H1 (cell line): ENCODE results near the gene ZBTB22. TPM values are rescaled to one million over a fixed set of nuclear protein-coding genes. Genes with fewer than 3 reads are reported as not detected.

Experiments
- CTBP2 ChIP-seq: IDR thresholded peaks from 2 replicates; pipeline ENCODE4 v1.7.0; 2011; ENCODE audit warnings: borderline replicate concordance, mild to moderate bottlenecking, moderate library complexity, mixed read lengths, low read length; ENCODE audit not compliant: insufficient read depth, insufficient read length
- EGR1 ChIP-seq: IDR thresholded peaks from 2 replicates; pipeline ENCODE4 v1.6.1; 2011; ENCODE audit warnings: low read depth, low read length, borderline replicate concordance
- EP300 ChIP-seq, 2 experiments: IDR thresholded peaks; 1 replicate in 1 of 2; 2 replicates in 1 of 2; pipeline ENCODE4 v1.6.1; 2011 to 2012; ENCODE audit warnings: low read depth in 2 of 2, low read length in 2 of 2, mild to moderate bottlenecking in 2 of 2, borderline replicate concordance in 1 of 2, inconsistent platforms in 1 of 2, moderate library complexity in 1 of 2
- GTF2F1 ChIP-seq: IDR thresholded peaks from 2 replicates; pipeline ENCODE4 v1.6.1; 2012; ENCODE audit warnings: low read depth, low read length, improper control_type of control experiment, borderline replicate concordance
- KDM1A ChIP-seq: fragments of 200-600, 300-600 bp; sonication (generic); IDR thresholded peaks from 2 replicates; pipeline ENCODE4 v1.7.1; 2016; ENCODE audit warnings: mild to moderate bottlenecking, low read length, borderline replicate concordance
- KDM4A ChIP-seq: IDR thresholded peaks from one replicate; pipeline ENCODE4 v1.7.1; 2012; ENCODE audit warnings: low read depth, mild to moderate bottlenecking, moderate library complexity, low read length, inconsistent platforms; ENCODE audit not compliant: severe bottlenecking
- POU5F1 ChIP-seq: IDR thresholded peaks from 2 replicates; pipeline ENCODE4 v1.6.1; 2011; ENCODE audit warnings: low read depth, mild to moderate bottlenecking, low read length, moderate library complexity
- RAD21 ChIP-seq, 2 experiments: IDR thresholded peaks in 1 of 2; conservative IDR thresholded peaks in 1 of 2; 2 replicates each; pipeline ENCODE4 v1.6.1; 2011; ENCODE audit warnings: low read depth in 2 of 2, low read length in 2 of 2, improper control_type of control experiment in 1 of 2, inconsistent platforms in 1 of 2, mild to moderate bottlenecking in 1 of 2, moderate library complexity in 1 of 2
- RNF2 ChIP-seq: fragments of 200-900, 300-1000 bp; sonication (generic); IDR thresholded peaks from 2 replicates; pipeline ENCODE4 v1.7.1; 2016; ENCODE audit warnings: borderline replicate concordance, low read depth, mild to moderate bottlenecking, antibody characterized with exemption, low read length; ENCODE audit not compliant: poor library complexity, severe bottlenecking; ENCODE audit errors: missing control alignments
- polyA plus RNA-seq, 7 experiments: library from polyadenylated mRNA; depleted of rRNA in 3 of 7; stranded (reverse) in 5 of 7; unstranded in 2 of 7; fragments of >200 nt in 5 of 7; fragments of 200-250 nt in 2 of 7; gene quantifications; 1 replicate in 5 of 7; 2 replicates in 1 of 7; 4 replicates in 1 of 7; pipeline versions ENCODE4 v1.2.1 to v1.2.3, GENCODE V29; 2011 to 2013; ENCODE audit warnings: missing spikeins in 2 of 7, mixed read lengths in 2 of 7
- total RNA-seq: library from RNA; stranded (reverse); fragmentation: NEBNext Ultra II Directional; extraction: Animal tissue kit (Norgen Biotek cat#: 25700); gene quantifications from 2 replicates; pipeline ENCODE4 v1.2.1, GENCODE V29; 2021
- TF ChIP-seq, protein P1 (sequence below), 3 experiments: IDR thresholded peaks; 1 replicate in 2 of 3; 2 replicates in 1 of 3; pipeline versions ENCODE4 v1.5.1 to v1.6.1; 2011; ENCODE audit warnings: low read length in 3 of 3, mild to moderate bottlenecking in 3 of 3, inconsistent platforms in 2 of 3, low read depth in 1 of 3, moderate library complexity in 1 of 3; ENCODE audit not compliant: insufficient read depth in 1 of 3; ENCODE audit errors: control extremely low read depth in 1 of 3
- TF ChIP-seq, protein P2 (sequence below): IDR thresholded peaks from 2 replicates; pipeline ENCODE4 v1.6.1; 2011; ENCODE audit warnings: low read length, improper control_type of control experiment

The ZBTB22 gene
- total and polyA plus RNA-seq, 2 of the 8 experiments (the other 6 are each of a cell fraction or from before 2014, with no cell fraction given), result 7.4 to 9.9 TPM

DNA sequence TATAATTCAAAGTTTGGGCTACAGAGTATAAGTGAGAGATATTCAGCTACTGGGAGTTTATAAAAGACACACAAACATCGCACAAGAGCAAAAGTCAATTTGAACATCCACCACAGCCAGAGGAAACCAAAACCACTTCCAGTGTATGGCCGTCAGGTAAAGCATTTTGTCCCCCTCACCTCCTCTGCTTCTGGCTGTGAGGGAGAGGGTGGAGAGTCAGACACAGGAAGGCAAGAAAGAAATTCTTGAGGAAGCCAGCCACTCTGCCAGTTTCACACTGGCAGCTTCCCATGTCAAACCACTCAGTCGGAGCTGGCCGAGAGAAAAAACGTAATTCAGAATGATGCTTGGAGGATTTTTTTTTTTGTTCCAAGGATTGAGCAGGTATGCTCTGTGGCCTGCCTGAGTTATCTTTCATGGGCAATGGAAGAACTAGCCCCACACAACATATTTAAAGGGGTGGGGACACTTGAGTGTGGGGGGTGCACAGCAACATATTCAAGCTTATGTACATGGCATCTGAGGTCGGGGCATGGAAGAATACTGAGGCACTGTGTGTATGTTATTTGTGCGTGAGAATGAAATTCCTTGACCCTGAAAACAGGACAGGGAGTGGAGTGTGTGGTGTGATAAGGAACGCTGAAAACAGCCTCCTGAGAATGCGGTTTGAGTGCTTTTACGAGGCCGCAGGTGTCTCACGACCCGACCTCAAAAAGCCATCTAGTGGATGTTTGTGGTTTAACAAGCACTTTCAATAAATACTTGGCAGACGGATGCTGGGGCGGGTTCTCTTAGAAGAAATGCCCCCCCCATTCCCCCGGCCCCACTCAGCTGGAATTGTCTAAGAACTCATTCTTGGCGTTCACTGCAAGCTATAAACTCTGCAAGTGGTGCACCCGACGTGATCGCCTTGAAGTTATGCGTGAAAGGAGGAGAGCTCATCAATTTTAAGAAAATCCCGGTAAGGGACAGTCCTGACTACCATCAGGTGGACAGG lies 27.5 kb upstream of the ZBTB22 start (continued):
- TF ChIP-seq, protein P1, sequence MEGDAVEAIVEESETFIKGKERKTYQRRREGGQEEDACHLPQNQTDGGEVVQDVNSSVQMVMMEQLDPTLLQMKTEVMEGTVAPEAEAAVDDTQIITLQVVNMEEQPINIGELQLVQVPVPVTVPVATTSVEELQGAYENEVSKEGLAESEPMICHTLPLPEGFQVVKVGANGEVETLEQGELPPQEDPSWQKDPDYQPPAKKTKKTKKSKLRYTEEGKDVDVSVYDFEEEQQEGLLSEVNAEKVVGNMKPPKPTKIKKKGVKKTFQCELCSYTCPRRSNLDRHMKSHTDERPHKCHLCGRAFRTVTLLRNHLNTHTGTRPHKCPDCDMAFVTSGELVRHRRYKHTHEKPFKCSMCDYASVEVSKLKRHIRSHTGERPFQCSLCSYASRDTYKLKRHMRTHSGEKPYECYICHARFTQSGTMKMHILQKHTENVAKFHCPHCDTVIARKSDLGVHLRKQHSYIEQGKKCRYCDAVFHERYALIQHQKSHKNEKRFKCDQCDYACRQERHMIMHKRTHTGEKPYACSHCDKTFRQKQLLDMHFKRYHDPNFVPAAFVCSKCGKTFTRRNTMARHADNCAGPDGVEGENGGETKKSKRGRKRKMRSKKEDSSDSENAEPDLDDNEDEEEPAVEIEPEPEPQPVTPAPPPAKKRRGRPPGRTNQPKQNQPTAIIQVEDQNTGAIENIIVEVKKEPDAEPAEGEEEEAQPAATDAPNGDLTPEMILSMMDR (IDR thresholded peaks at IDR 0.05; ENCODE audit: control extremely low read depth in 1 of 3, insufficient read depth in 1 of 3, low read depth in 1 of 3, low read length in 3 of 3), result peak in 2 of 3 experiments; percentile 60 to 68; a peak in 3 of 4 replicates
- TF ChIP-seq, protein P2, sequence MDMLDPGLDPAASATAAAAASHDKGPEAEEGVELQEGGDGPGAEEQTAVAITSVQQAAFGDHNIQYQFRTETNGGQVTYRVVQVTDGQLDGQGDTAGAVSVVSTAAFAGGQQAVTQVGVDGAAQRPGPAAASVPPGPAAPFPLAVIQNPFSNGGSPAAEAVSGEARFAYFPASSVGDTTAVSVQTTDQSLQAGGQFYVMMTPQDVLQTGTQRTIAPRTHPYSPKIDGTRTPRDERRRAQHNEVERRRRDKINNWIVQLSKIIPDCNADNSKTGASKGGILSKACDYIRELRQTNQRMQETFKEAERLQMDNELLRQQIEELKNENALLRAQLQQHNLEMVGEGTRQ, result no peak
- TF ChIP-seq EP300 (IDR thresholded peaks at IDR 0.05; ENCODE audit: borderline replicate concordance in 1 of 2, low read depth in 2 of 2, low read length in 2 of 2) (no peak), POU5F1 (no peak), KDM1A (no peak), KDM4A (no peak), RAD21 (IDR thresholded peaks at IDR 0.05 in 1 of 2, conservative IDR thresholded peaks at IDR 0.05 in 1 of 2; ENCODE audit: low read depth in 2 of 2, low read length in 2 of 2) (peak; percentile 44 to 60), EGR1 (no peak), RNF2 (no peak), CTBP2 (no peak), GTF2F1 (no peak)
